H9 (cell line): ENCODE results near the gene RASA3. TPM values are rescaled to one million over a fixed set of nuclear protein-coding genes. Genes with fewer than 3 reads are reported as not detected.

Source experiments
- DNase-seq: peaks from one replicate; pipeline ENCODE4 v3.0.0-alpha.2; 2017
- H2AFZ ChIP-seq: one replicate; pipeline ENCODE4 v1.6.1; 2013; ENCODE audit warnings: mild to moderate bottlenecking, low read length, control low read depth, moderate library complexity
- H2AK5ac ChIP-seq: 2 replicates; pipeline ENCODE4 v1.6.1; 2013; ENCODE audit warnings: low read length, control low read depth, mixed read lengths; ENCODE audit not compliant: insufficient read length
- H2BK120ac ChIP-seq: one replicate; pipeline ENCODE4 v1.6.1; 2013; ENCODE audit warnings: low read depth, mild to moderate bottlenecking, low read length, control low read depth, inconsistent platforms; ENCODE audit not compliant: poor library complexity, severe bottlenecking
- H2BK12ac ChIP-seq: 2 replicates; pipeline ENCODE4 v1.6.1; 2013; ENCODE audit warnings: low read length, control low read depth, mixed read lengths, low read depth; ENCODE audit not compliant: insufficient read length
- H2BK15ac ChIP-seq: 2 replicates; pipeline ENCODE4 v1.6.1; 2013; ENCODE audit warnings: low read depth, low read length, control low read depth
- H2BK20ac ChIP-seq: one replicate; pipeline ENCODE4 v1.6.1; 2013; ENCODE audit warnings: low read depth, mild to moderate bottlenecking, low read length, control low read depth, inconsistent platforms; ENCODE audit not compliant: poor library complexity, severe bottlenecking
- H2BK5ac ChIP-seq: 2 replicates; pipeline ENCODE4 v1.6.1; 2013; ENCODE audit warnings: low read length, control low read depth, mixed read lengths; ENCODE audit not compliant: insufficient read length
- H3K14ac ChIP-seq: 2 replicates; pipeline ENCODE4 v1.6.1; 2013; ENCODE audit warnings: low read length, control low read depth; ENCODE audit not compliant: insufficient read depth
- H3K18ac ChIP-seq: 2 replicates; pipeline ENCODE4 v1.6.1; 2013; ENCODE audit warnings: low read depth, mild to moderate bottlenecking, mixed read lengths, low read length, control low read depth; ENCODE audit not compliant: insufficient read length
- H3K23ac ChIP-seq: 2 replicates; pipeline ENCODE4 v1.6.1; 2013; ENCODE audit warnings: low read length, control low read depth, mixed read lengths, low read depth; ENCODE audit not compliant: insufficient read length
- H3K23me2 ChIP-seq: 2 replicates; pipeline ENCODE4 v1.6.1; 2013; ENCODE audit warnings: low read depth, mild to moderate bottlenecking, mixed read lengths, low read length, control low read depth; ENCODE audit not compliant: insufficient read length, poor library complexity, severe bottlenecking
- H3K27ac ChIP-seq: 2 replicates; pipeline ENCODE4 v1.5.1; 2013; ENCODE audit warnings: low read length, control low read depth, mixed read lengths, low read depth; ENCODE audit not compliant: insufficient read length
- H3K27me3 ChIP-seq: 2 replicates; pipeline ENCODE4 v1.6.1; 2013; ENCODE audit warnings: low read length, control low read depth, inconsistent platforms; ENCODE audit not compliant: insufficient read depth
- H3K4ac ChIP-seq: 2 replicates; pipeline ENCODE4 v1.6.1; 2013; ENCODE audit warnings: low read depth, mild to moderate bottlenecking, control low read depth, inconsistent platforms, low read length, moderate library complexity
- H3K4me1 ChIP-seq: 2 replicates; pipeline ENCODE4 v1.6.1; 2013; ENCODE audit warnings: low read length, control low read depth, inconsistent platforms; ENCODE audit not compliant: insufficient read depth
- H3K4me2 ChIP-seq: 2 replicates; pipeline ENCODE4 v1.6.1; 2013; ENCODE audit warnings: low read length, control low read depth, mixed read lengths; ENCODE audit not compliant: insufficient read length, insufficient read depth
- H3K56ac ChIP-seq: 2 replicates; pipeline ENCODE4 v1.6.1; 2013; ENCODE audit warnings: low read depth, mild to moderate bottlenecking, mixed read lengths, low read length, control low read depth; ENCODE audit not compliant: insufficient read length
- H3K79me1 ChIP-seq: 2 replicates; pipeline ENCODE4 v1.6.1; 2013; ENCODE audit warnings: low read depth, mild to moderate bottlenecking, moderate library complexity, low read length, control low read depth, inconsistent platforms; ENCODE audit not compliant: insufficient read depth, poor library complexity, severe bottlenecking
- H3K79me2 ChIP-seq: 2 replicates; pipeline ENCODE4 v1.6.1; 2013; ENCODE audit warnings: low read length, control low read depth, inconsistent platforms; ENCODE audit not compliant: insufficient read depth
- H3K9ac ChIP-seq: 2 replicates; pipeline ENCODE4 v1.6.1; 2013; ENCODE audit warnings: low read length, control low read depth, mixed read lengths; ENCODE audit not compliant: insufficient read length; ENCODE audit errors: extremely low read depth
- H3K9me3 ChIP-seq: one replicate; pipeline ENCODE4 v1.6.1; 2013; ENCODE audit warnings: low read depth, low read length, inconsistent platforms; ENCODE audit not compliant: control insufficient read depth
- H3T11ph ChIP-seq: one replicate; pipeline ENCODE4 v1.6.1; 2013; ENCODE audit warnings: mild to moderate bottlenecking, low read length, control low read depth, inconsistent platforms
- H4K20me1 ChIP-seq: one replicate; pipeline ENCODE4 v1.6.1; 2013; ENCODE audit not compliant: control insufficient read depth, insufficient read length, insufficient read depth
- H4K5ac ChIP-seq: 2 replicates; pipeline ENCODE4 v1.6.1; 2013; ENCODE audit warnings: low read depth, mild to moderate bottlenecking, mixed read lengths, low read length, control low read depth; ENCODE audit not compliant: insufficient read length
- H4K8ac ChIP-seq: replicated peaks from 2 replicates; pipeline ENCODE4 v1.6.1; 2013; ENCODE audit warnings: low read length, control low read depth, mixed read lengths, low read depth; ENCODE audit not compliant: insufficient read length
- H4K91ac ChIP-seq: 2 replicates; pipeline ENCODE4 v1.6.1; 2013; ENCODE audit warnings: low read depth, mild to moderate bottlenecking, moderate library complexity, mixed read lengths, low read length, control low read depth; ENCODE audit not compliant: insufficient read length
- H3K27ac Mint-ChIP-seq, 3 experiments: 2 replicates in 2 of 3; 3 replicates in 1 of 3; pipeline ENCODE4 v1.8.0; 2020 to 2021; ENCODE audit warnings: mixed read lengths in 3 of 3, mild to moderate bottlenecking in 1 of 3, moderate library complexity in 1 of 3
- H3K27me3 Mint-ChIP-seq: 2 replicates; pipeline ENCODE4 v1.8.0; 2021; ENCODE audit warnings: low read depth, mild to moderate bottlenecking, moderate library complexity, mixed read lengths
- H3K36me3 Mint-ChIP-seq, 3 experiments: 2 replicates in 2 of 3; 3 replicates in 1 of 3; pipeline ENCODE4 v1.8.0; 2020 to 2021; ENCODE audit warnings: low read depth in 3 of 3, mixed read lengths in 3 of 3; ENCODE audit not compliant: insufficient read depth in 1 of 3
- H3K4me1 Mint-ChIP-seq, 2 experiments: 2 replicates each; pipeline ENCODE4 v1.8.0; 2020; ENCODE audit warnings: mixed read lengths in 2 of 2
- H3K4me3 Mint-ChIP-seq, 2 experiments: 2 replicates in 1 of 2; 3 replicates in 1 of 2; pipeline ENCODE4 v1.8.0; 2020 to 2021; ENCODE audit warnings: mild to moderate bottlenecking in 2 of 2, mixed read lengths in 2 of 2, moderate library complexity in 1 of 2
- H3K9me3 Mint-ChIP-seq, 2 experiments: 2 replicates in 1 of 2; 3 replicates in 1 of 2; pipeline ENCODE4 v1.8.0; 2020; ENCODE audit warnings: mild to moderate bottlenecking in 2 of 2, mixed read lengths in 2 of 2, moderate library complexity in 1 of 2
- CTCF ChIP-seq: fragments of 200-600 bp; sonication (generic); conservative IDR thresholded peaks from 3 replicates; pipeline ENCODE4 v1.8.0; 2021; ENCODE audit warnings: antibody characterized with exemption, mild to moderate bottlenecking
- WGBS: extraction: QIAGEN DNeasy Blood & Tissue Kit; methylation state at CpG from one replicate; pipeline ENCODE4 v1.1.7; 2013; ENCODE audit warnings: missing lambda C conversion rate, low lambda C conversion rate, mixed read lengths; ENCODE audit not compliant: insufficient read length; ENCODE audit errors: extremely low coverage; 5-methylcytosine and 5-hydroxymethylcytosine counted together
- total RNA-seq: library from RNA; stranded (reverse); gene quantifications from 2 replicates; pipeline ENCODE4 v1.2.1, GENCODE V29; 2021

The RASA3 gene
- total RNA-seq, 1 experiment from 2014 or later = 12.3 TPM

- H3K23me2 ChIP-seq = no peaks in the 10 kb centered on the region
- H3K27me3 Mint-ChIP-seq = peaks cover 2% of the 10 kb centered on the region; the same call in 1 of the 2 replicates
- H2BK20ac ChIP-seq = no peak overlapping the region
- no peaks in the 10 kb centered on the region; the same call in 1 of the 2 replicates for H3K4me1 ChIP-seq
- H2AK5ac ChIP-seq = no peak overlapping the region
- no peak overlapping the region for H3K56ac ChIP-seq
- H4K5ac ChIP-seq = no peak overlapping the region
- no peak for DNase-seq
- no peaks in the 10 kb centered on the region for H3K79me2 ChIP-seq
- peak overlapping the region in 1 of 3 experiments; percentile 66; a peak in 2 of 7 replicates for H3K27ac Mint-ChIP-seq
- H3K36me3 Mint-ChIP-seq = peaks cover 4 to 9% (median 7%) of the 10 kb centered on the region in 3 experiments; a peak in 6 of 7 replicates
- H3K27ac ChIP-seq = no peak overlapping the region
- H3K9ac ChIP-seq = no peak overlapping the region
- H3K79me1 ChIP-seq = no peaks in the 10 kb centered on the region
- H3K27me3 ChIP-seq = no peaks in the 10 kb centered on the region
- peaks cover 25 to 42% of the 10 kb centered on the region in 2 experiments for H3K4me1 Mint-ChIP-seq
- H2BK120ac ChIP-seq = no peak overlapping the region
- H3K4me3 Mint-ChIP-seq = no peak overlapping the region
- H2AFZ ChIP-seq = no peak overlapping the region
- no peak overlapping the region for H3T11ph ChIP-seq
- no peak overlapping the region for H2BK5ac ChIP-seq
- no peak overlapping the region for H2BK12ac ChIP-seq
- H3K4me2 ChIP-seq = no peak overlapping the region
- WGBS = no CpG with 5 or more reads among the region's 9 CpGs
- no peak overlapping the region for H3K14ac ChIP-seq
- peaks cover 4 to 5% of the 10 kb centered on the region in 2 experiments; a peak in 4 of 5 replicates for H3K9me3 Mint-ChIP-seq
- TF ChIP-seq CTCF = no peak
- H3K9me3 ChIP-seq = no peaks in the 10 kb centered on the region
- no peak overlapping the region for H3K23ac ChIP-seq
- H4K20me1 ChIP-seq = no peaks in the 10 kb centered on the region
- no peak overlapping the region for H4K91ac ChIP-seq
- no peak overlapping the region for H2BK15ac ChIP-seq
- no peak overlapping the region for H4K8ac ChIP-seq
- H3K4ac ChIP-seq = no peak overlapping the region
- H3K18ac ChIP-seq = no peak overlapping the region
Measured at GRCh38 chr13:114067381-114067885, 65.0 kb downstream of the RASA3 start.
